Fibroblast of the aortic adventitia (primary cell): ENCODE measurements around the gene SH3RF3. TPM values are rescaled to one million over a fixed set of nuclear protein-coding genes. Genes with fewer than 3 reads are reported as not detected.

Experiments
- DNase-seq: peaks from one replicate; pipeline ENCODE4 v3.0.0-alpha.2; 2010; ENCODE audit warnings: low read depth
- H3K4me3 ChIP-seq: 2 replicates; pipeline ENCODE4 v1.5.1; 2011; ENCODE audit warnings: low read depth, mild to moderate bottlenecking, control low read depth, low read length, moderate library complexity
- CTCF ChIP-seq: IDR thresholded peaks from 2 replicates; pipeline ENCODE4 v1.5.1; 2011; ENCODE audit warnings: mild to moderate bottlenecking, low read length, control low read depth, inconsistent platforms; ENCODE audit not compliant: insufficient read depth
- total RNA-seq: library from RNA; depleted of rRNA; stranded (reverse); fragments of >200 nt; gene quantifications from 2 replicates; pipeline ENCODE4 v1.2.3, GENCODE V29; 2012; ENCODE audit warnings: low replicate concordance

The SH3RF3 gene
- total RNA-seq, 1 donor: 8.4 TPM

GRCh38 chr2:109348190-109348589 lies 219.2 kb downstream of the SH3RF3 start:
- no peak for DNase-seq
- no peak for TF ChIP-seq CTCF
- no peak overlapping the region for H3K4me3 ChIP-seq

- TF ChIP-seq CTCF: no peak
- no peak for DNase-seq
- H3K4me3 ChIP-seq: no peak overlapping the region
Observed at GRCh38 chr2:109348671-109349502, 219.9 kb downstream of the SH3RF3 start.

GRCh38 chr2:109349503-109350465 lies 220.8 kb downstream of the SH3RF3 start:
- peak; percentile 3 for TF ChIP-seq CTCF
- DNase-seq: no peak
- H3K4me3 ChIP-seq: no peak overlapping the region

- peak; percentile 35 for DNase-seq
- TF ChIP-seq CTCF: no peak
- no peak overlapping the region for H3K4me3 ChIP-seq
Observed at GRCh38 chr2:109350526-109350925, 221.5 kb downstream of the SH3RF3 start.

GRCh38 chr2:109351164-109351756 lies 222.3 kb downstream of the SH3RF3 start:
- no peak for TF ChIP-seq CTCF
- peak; percentile 74 for DNase-seq
- no peak overlapping the region for H3K4me3 ChIP-seq

GRCh38 chr2:109352056-109352897 lies 223.3 kb downstream of the SH3RF3 start:
- DNase-seq: no peak
- no peak for TF ChIP-seq CTCF
- no peak overlapping the region for H3K4me3 ChIP-seq
